IMR-90 (cell line): ENCODE data around the gene MUC7. TPM values are rescaled to one million over a fixed set of nuclear protein-coding genes. Genes with fewer than 3 reads are reported as not detected.
"Not testable (repeated sequence)": the region's sequence is repeated elsewhere in the genome, so short reads cannot be mapped to it uniquely, and the experiment has no call there.

Experiments
- ATAC-seq: fragments of 200-7000 bp; cut with Tn5 transposase; 2 replicates; pipeline ENCODE4 v1.9.1; 2020; ENCODE audit warnings: low read depth, mild to moderate bottlenecking, moderate library complexity
- BruUV-seq: library from RNA; stranded (reverse); fragments of 400-500 nt; replicated peaks from 2 replicates; lab custom pipeline; 2021; lab: Mats Ljungman, UMichigan
- CTCF ChIA-PET: fragments of 300-600 bp; formaldehyde crosslinking; extraction: SDS; loops from one replicate; lab custom pipeline; 2021; ENCODE audit warnings: antibody characterized with exemption; lab: Yijun Ruan, JAX
- POLR2A ChIA-PET: fragments of 300-600 bp; sonication (Branson Sonifier 250); formaldehyde crosslinking; loops from one replicate; lab custom pipeline; 2022; ENCODE audit warnings: antibody characterized with exemption; ENCODE audit not compliant: unreplicated experiment; lab: Charles Lee
- DNase-seq: peaks from one replicate; pipeline ENCODE4 v3.0.0; 2013
- H2AFZ ChIP-seq: replicated peaks from 2 replicates; pipeline ENCODE3; 2013; ENCODE audit warnings: low read length, mild to moderate bottlenecking; ENCODE audit not compliant: poor library complexity
- H2AK5ac ChIP-seq: 2 replicates; pipeline ENCODE4 v1.6.1; 2013; ENCODE audit warnings: low read depth, low read length, inconsistent platforms
- H2AK9ac ChIP-seq: replicated peaks from 2 replicates; pipeline ENCODE3; 2013; ENCODE audit warnings: mild to moderate bottlenecking, low read depth, low read length, moderate library complexity; ENCODE audit not compliant: poor library complexity
- H2BK120ac ChIP-seq: 2 replicates; pipeline ENCODE4 v1.6.1; 2013; ENCODE audit warnings: low read depth, low read length, inconsistent platforms
- H2BK15ac ChIP-seq: 3 replicates; pipeline ENCODE4 v1.6.1; 2013; ENCODE audit warnings: low read depth, low read length, inconsistent platforms
- H2BK20ac ChIP-seq: 2 replicates; pipeline ENCODE4 v1.6.1; 2013; ENCODE audit warnings: low read depth, mild to moderate bottlenecking, inconsistent platforms, low read length, moderate library complexity
- H2BK5ac ChIP-seq: 2 replicates; pipeline ENCODE4 v1.6.1; 2013; ENCODE audit warnings: mild to moderate bottlenecking, low read depth, low read length, inconsistent platforms; ENCODE audit not compliant: poor library complexity, severe bottlenecking
- H3K14ac ChIP-seq: replicated peaks from 2 replicates; pipeline ENCODE4 v1.6.1; 2013; ENCODE audit warnings: low read depth, low read length, inconsistent platforms
- H3K18ac ChIP-seq: 2 replicates; pipeline ENCODE4 v1.6.1; 2013; ENCODE audit warnings: low read depth, low read length, control low read depth
- H3K23ac ChIP-seq: 2 replicates; pipeline ENCODE4 v1.6.1; 2013; ENCODE audit warnings: low read depth, low read length, inconsistent platforms
- H3K27ac ChIP-seq: 2 replicates; pipeline ENCODE4 v1.5.1; 2013; ENCODE audit warnings: mild to moderate bottlenecking, control low read depth, low read length; ENCODE audit not compliant: insufficient read depth
- H3K27me3 ChIP-seq: 2 replicates; pipeline ENCODE4 v1.6.1; 2013; ENCODE audit warnings: low read length; ENCODE audit not compliant: control insufficient read depth, insufficient read depth
- H3K36me3 ChIP-seq: 2 replicates; pipeline ENCODE4 v1.6.1; 2013; ENCODE audit warnings: low read length, mixed read lengths; ENCODE audit not compliant: control insufficient read depth, insufficient read depth
- H3K4ac ChIP-seq: 2 replicates; pipeline ENCODE4 v1.6.1; 2013; ENCODE audit warnings: low read depth, low read length, inconsistent platforms
- H3K4me1 ChIP-seq: 2 replicates; pipeline ENCODE4 v1.6.1; 2013; ENCODE audit warnings: low read length, mixed read lengths; ENCODE audit not compliant: control insufficient read depth, insufficient read depth
- H3K4me2 ChIP-seq: 2 replicates; pipeline ENCODE4 v1.6.1; 2013; ENCODE audit warnings: low read depth, mild to moderate bottlenecking, control low read depth, low read length, moderate library complexity
- H3K4me3 ChIP-seq: 2 replicates; pipeline ENCODE4 v1.5.1; 2013; ENCODE audit warnings: low read depth, mild to moderate bottlenecking, control low read depth, low read length, moderate library complexity; ENCODE audit not compliant: insufficient read depth
- H3K56ac ChIP-seq: 2 replicates; pipeline ENCODE4 v1.6.1; 2013; ENCODE audit warnings: low read length, inconsistent platforms; ENCODE audit not compliant: insufficient read depth; ENCODE audit errors: extremely low read depth
- H3K79me1 ChIP-seq, 2 experiments: 2 replicates each; pipeline ENCODE4 v1.6.1; 2013; ENCODE audit warnings: low read length in 2 of 2, inconsistent platforms in 1 of 2, low read depth in 1 of 2
- H3K9ac ChIP-seq: 2 replicates; pipeline ENCODE4 v1.6.1; 2013; ENCODE audit warnings: low read depth, low read length, control low read depth
- H3K9me1 ChIP-seq: 2 replicates; pipeline ENCODE4 v1.6.1; 2013; ENCODE audit warnings: low read length, inconsistent platforms; ENCODE audit not compliant: insufficient read depth
- H3K9me3 ChIP-seq: 2 replicates; pipeline ENCODE4 v1.6.1; 2013; ENCODE audit warnings: low read length; ENCODE audit not compliant: control insufficient read depth, insufficient read depth
- H4K20me1 ChIP-seq: 2 replicates; pipeline ENCODE4 v1.6.1; 2013; ENCODE audit warnings: low read length, inconsistent platforms; ENCODE audit not compliant: insufficient read depth
- H4K5ac ChIP-seq: 2 replicates; pipeline ENCODE4 v1.6.1; 2013; ENCODE audit warnings: mild to moderate bottlenecking, low read depth, low read length, control low read depth
- H4K8ac ChIP-seq, 2 experiments: 2 replicates each; pipeline ENCODE4 v1.6.1; 2013; ENCODE audit warnings: low read depth in 2 of 2, low read length in 2 of 2, control low read depth in 1 of 2, inconsistent platforms in 1 of 2
- H4K91ac ChIP-seq: 2 replicates; pipeline ENCODE4 v1.6.1; 2013; ENCODE audit warnings: low read depth, low read length, inconsistent platforms; ENCODE audit not compliant: insufficient read depth
- CHD1 ChIP-seq: IDR thresholded peaks from 2 replicates; pipeline ENCODE4 v1.6.1; 2012; ENCODE audit warnings: low read depth, low read length, improper control_type of control experiment
- CTCF ChIP-seq: conservative IDR thresholded peaks from 2 replicates; pipeline ENCODE4 v1.5.1; 2012; ENCODE audit warnings: mild to moderate bottlenecking, low read depth, low read length, improper control_type of control experiment
- FOS ChIP-seq: fragments of 150-350 bp; IDR thresholded peaks from 2 replicates; pipeline ENCODE4 v1.6.1; 2016; ENCODE audit warnings: low read depth, low read length
- MAFK ChIP-seq: IDR thresholded peaks from 2 replicates; pipeline ENCODE4 v1.6.1; 2012; ENCODE audit warnings: low read depth, low read length, improper control_type of control experiment
- NFE2L2 ChIP-seq: fragments of 150-350 bp; IDR thresholded peaks from 2 replicates; pipeline ENCODE4 v1.6.1; 2016; ENCODE audit warnings: low read depth, mild to moderate bottlenecking, low read length
- WGBS, 2 experiments: methylation state at CpG; one replicate each; pipeline versions ENCODE4 v1.1.5 to v1.1.7; 2013; ENCODE audit warnings: missing lambda C conversion rate in 2 of 2; ENCODE audit not compliant: insufficient read length in 1 of 2; ENCODE audit errors: extremely low coverage in 2 of 2; 5-methylcytosine and 5-hydroxymethylcytosine counted together
- dilution Hi-C: fragments of 300-500 bp; cut with HindIII; formaldehyde crosslinking; loops from one replicate; pipeline ENCODE4 v1.14.3; 2018; ENCODE audit warnings: low sequenced_read_pairs; ENCODE audit not compliant: unreplicated experiment
- in situ Hi-C: fragments of 300-500 bp; cut with MboI; formaldehyde crosslinking; loops from 3 replicates; pipeline ENCODE4 v1.14.3; 2019; ENCODE audit warnings: low sequenced_read_pairs, inconsistent platforms, mixed read lengths
- intact Hi-C: fragments of 100-400 bp; cut with micrococcal nuclease; formaldehyde crosslinking; loops from 2 replicates; pipeline ENCODE4 v1.10.0; 2022
- polyA plus RNA-seq, 3 experiments: library from polyadenylated mRNA; depleted of rRNA; stranded (reverse); fragments of >200 nt; gene quantifications; 2 replicates each; pipeline ENCODE4 v1.2.3, GENCODE V29; 2012; ENCODE audit warnings: low replicate concordance in 1 of 3
- total RNA-seq: library from RNA; depleted of rRNA; stranded (reverse); fragments of >200 nt; gene quantifications from 2 replicates; pipeline ENCODE4 v1.2.3, GENCODE V29; 2012
- TF ChIP-seq, protein P1 (sequence below): fragments of 150-350 bp; IDR thresholded peaks from 2 replicates; pipeline ENCODE4 v1.6.1; 2017; ENCODE audit warnings: mild to moderate bottlenecking, antibody characterized with exemption, low read length, low read depth

MUC7 gene
- total and polyA plus RNA-seq, 2 of the 4 experiments (the other 2 are of a cell fraction), result not detected

GRCh38 chr4:70496231-70496630, 24.2 kb downstream of the MUC7 start:
- CTCF ChIA-PET, result no interaction called here
- in situ Hi-C loops (no loop called here), intact Hi-C loops (no loop called here), dilution Hi-C loops (no loop called here)
- H3K79me1 ChIP-seq, result no peaks in the 10 kb centered on the region
- no peak overlapping the region for H2BK20ac ChIP-seq
- H3K9me3 ChIP-seq, result no peaks in the 10 kb centered on the region
- H2BK5ac ChIP-seq, result no peak overlapping the region
- TF ChIP-seq CHD1, result no peak
- no peak for TF ChIP-seq MAFK
- TF ChIP-seq, protein P1, sequence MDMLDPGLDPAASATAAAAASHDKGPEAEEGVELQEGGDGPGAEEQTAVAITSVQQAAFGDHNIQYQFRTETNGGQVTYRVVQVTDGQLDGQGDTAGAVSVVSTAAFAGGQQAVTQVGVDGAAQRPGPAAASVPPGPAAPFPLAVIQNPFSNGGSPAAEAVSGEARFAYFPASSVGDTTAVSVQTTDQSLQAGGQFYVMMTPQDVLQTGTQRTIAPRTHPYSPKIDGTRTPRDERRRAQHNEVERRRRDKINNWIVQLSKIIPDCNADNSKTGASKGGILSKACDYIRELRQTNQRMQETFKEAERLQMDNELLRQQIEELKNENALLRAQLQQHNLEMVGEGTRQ, result no peak
- no peak for TF ChIP-seq NFE2L2
- TF ChIP-seq FOS, result no peak
- TF ChIP-seq CTCF, result no peak
- POLR2A ChIA-PET, result no interaction called here
- no peak overlapping the region for H3K23ac ChIP-seq
- no peak overlapping the region for H2AFZ ChIP-seq
- WGBS, 2 experiments, result no CpG with 5 or more reads among the region's 6 CpGs
- H2BK120ac ChIP-seq, result no peak overlapping the region
- H3K4me2 ChIP-seq, result no peak overlapping the region
- ATAC-seq (no peak), DNase-seq (no peak)
- H2BK15ac ChIP-seq, result no peak overlapping the region
- no peak overlapping the region for H3K4ac ChIP-seq
- H4K20me1 ChIP-seq, result no peaks in the 10 kb centered on the region
- H4K91ac ChIP-seq, result no peak overlapping the region
- H4K5ac ChIP-seq, result no peak overlapping the region
- no peak overlapping the region for H3K4me3 ChIP-seq
- no peak overlapping the region for H3K14ac ChIP-seq
- no peak overlapping the region for H3K56ac ChIP-seq
- no peak overlapping the region for H3K27ac ChIP-seq
- H2AK9ac ChIP-seq, result no peak overlapping the region
- no TSS peak for BruUV-seq
- no peak overlapping the region for H4K8ac ChIP-seq
- H3K27me3 ChIP-seq, result no peaks in the 10 kb centered on the region
- no peaks in the 10 kb centered on the region for H3K4me1 ChIP-seq
- H3K9ac ChIP-seq, result no peak overlapping the region
- no peaks in the 10 kb centered on the region for H3K36me3 ChIP-seq
- H3K18ac ChIP-seq, result no peak overlapping the region
- no peak overlapping the region for H2AK5ac ChIP-seq
- no peaks in the 10 kb centered on the region for H3K9me1 ChIP-seq

GRCh38 chr4:70501838-70502237, 29.8 kb downstream of the MUC7 start:
- H2AFZ ChIP-seq, H2AK9ac ChIP-seq, H3K36me3 ChIP-seq, H2AK5ac ChIP-seq, H4K20me1 ChIP-seq, ATAC-seq, H3K14ac ChIP-seq, POLR2A ChIA-PET, H3K4me3 ChIP-seq, H3K18ac ChIP-seq, BruUV-seq, H3K79me1 ChIP-seq, H2BK5ac ChIP-seq, H3K4me1 ChIP-seq, H3K4ac ChIP-seq, H4K8ac ChIP-seq, H3K9me1 ChIP-seq, H3K4me2 ChIP-seq, CTCF ChIA-PET, dilution Hi-C loops, H3K27me3 ChIP-seq, H3K56ac ChIP-seq, H3K9me3 ChIP-seq, H4K5ac ChIP-seq, H3K9ac ChIP-seq, H3K27ac ChIP-seq, H4K91ac ChIP-seq, H2BK120ac ChIP-seq, H2BK20ac ChIP-seq, H3K23ac ChIP-seq, intact Hi-C loops, H2BK15ac ChIP-seq: not testable (repeated sequence)
- no CpG with 5 or more reads among the region's 8 CpGs for WGBS, 2 experiments
- in situ Hi-C loops, result loop anchor here (25.0 kb wide), 1 partner anchor 815 kb away; no protein-coding TSS in a partner anchor
- DNase-seq, result peak; percentile 2
